Astrocyte (in vitro differentiated cells and primary cell): ENCODE data around the gene ANGPTL3. TPM values are rescaled to one million over a fixed set of nuclear protein-coding genes. Genes with fewer than 3 reads are reported as not detected.

Experiments used
- DNase-seq: peaks from one replicate; pipeline ENCODE4 v3.0.0-alpha.2; 2010; ENCODE audit warnings: low read depth
- FAIRE-seq: peaks from 2 replicates; lab custom pipeline; 2011; peaks lifted over from hg19 to GRCh38; lab: Jason Lieb, UNC
- H2AFZ ChIP-seq: 2 replicates; pipeline ENCODE4 v1.6.0; 2012; ENCODE audit warnings: low read depth, low read length, inconsistent platforms
- H3K27ac ChIP-seq: 2 replicates; pipeline ENCODE4 v1.5.1; 2011; ENCODE audit warnings: low read depth, low read length, inconsistent platforms
- H3K27me3 ChIP-seq: 2 replicates; pipeline ENCODE4 v1.6.0; 2011; ENCODE audit warnings: low read length, inconsistent platforms; ENCODE audit not compliant: insufficient read depth
- H3K36me3 ChIP-seq: 2 replicates; pipeline ENCODE4 v1.5.1; 2011; ENCODE audit warnings: low read length, inconsistent platforms; ENCODE audit not compliant: insufficient read depth
- H3K4me1 ChIP-seq: 2 replicates; pipeline ENCODE4 v1.5.1; 2011; ENCODE audit warnings: low read length, inconsistent platforms; ENCODE audit not compliant: insufficient read depth
- H3K4me2 ChIP-seq: 2 replicates; pipeline ENCODE4 v1.6.0; 2012; ENCODE audit warnings: low read length, inconsistent platforms
- H3K4me3 ChIP-seq: 2 replicates; pipeline ENCODE4 v1.5.1; 2011; ENCODE audit warnings: low read depth, mild to moderate bottlenecking, low read length, inconsistent platforms; ENCODE audit not compliant: insufficient read depth
- H3K79me2 ChIP-seq: 2 replicates; pipeline ENCODE4 v1.6.0; 2012; ENCODE audit warnings: mild to moderate bottlenecking, low read length, inconsistent platforms; ENCODE audit not compliant: insufficient read depth
- H3K9ac ChIP-seq: 2 replicates; pipeline ENCODE4 v1.6.0; 2012; ENCODE audit warnings: mild to moderate bottlenecking, low read length, inconsistent platforms
- H3K9me3 ChIP-seq: 2 replicates; pipeline ENCODE4 v1.5.1; 2012; ENCODE audit warnings: low read depth, mild to moderate bottlenecking, low read length, inconsistent platforms; ENCODE audit not compliant: insufficient read depth
- H4K20me1 ChIP-seq: 2 replicates; pipeline ENCODE4 v1.6.0; 2012; ENCODE audit warnings: low read length, inconsistent platforms; ENCODE audit not compliant: insufficient read depth
- H3K27ac Mint-ChIP-seq: one replicate; pipeline ENCODE4 v1.8.0; 2021; ENCODE audit warnings: mild to moderate bottlenecking, mixed read lengths; ENCODE audit not compliant: unreplicated experiment
- H3K27me3 Mint-ChIP-seq: one replicate; pipeline ENCODE4 v1.8.0; 2021; ENCODE audit warnings: low read depth, mixed read lengths; ENCODE audit not compliant: unreplicated experiment
- H3K36me3 Mint-ChIP-seq: one replicate; pipeline ENCODE4 v1.8.0; 2021; ENCODE audit warnings: low read depth, mixed read lengths; ENCODE audit not compliant: unreplicated experiment
- H3K4me1 Mint-ChIP-seq: one replicate; pipeline ENCODE4 v1.8.0; 2021; ENCODE audit warnings: low read depth, mixed read lengths; ENCODE audit not compliant: unreplicated experiment
- H3K4me3 Mint-ChIP-seq: one replicate; pipeline ENCODE4 v1.8.0; 2021; ENCODE audit warnings: mild to moderate bottlenecking, moderate library complexity, mixed read lengths; ENCODE audit not compliant: unreplicated experiment
- H3K9me3 Mint-ChIP-seq: one replicate; pipeline ENCODE4 v1.8.0; 2021; ENCODE audit warnings: mild to moderate bottlenecking, mixed read lengths; ENCODE audit not compliant: unreplicated experiment
- EZH2 ChIP-seq: IDR thresholded peaks from 2 replicates; pipeline ENCODE4 v1.6.1; 2012; ENCODE audit warnings: mild to moderate bottlenecking, low read length, inconsistent platforms; ENCODE audit not compliant: insufficient read depth
- total RNA-seq: library from RNA; stranded (reverse); gene quantifications from 2 replicates; pipeline ENCODE4 v1.2.1, GENCODE V29; 2021
- TF ChIP-seq, protein P1 (sequence below): IDR thresholded peaks from 2 replicates; pipeline ENCODE4 v1.5.1; 2011; ENCODE audit warnings: low read depth, mild to moderate bottlenecking, inconsistent platforms, low read length, moderate library complexity; ENCODE audit not compliant: insufficient read depth

Gene ANGPTL3
- total RNA-seq, 1 donor from 2014 or later, result not detected

- FAIRE-seq, result no peak
- H3K4me3 ChIP-seq, result no peak overlapping the region
- no peak for DNase-seq
- H3K9me3 Mint-ChIP-seq, result peaks cover 4% of the 10 kb centered on the region
- H3K9ac ChIP-seq, result no peak overlapping the region
- no peak overlapping the region for H3K4me3 Mint-ChIP-seq
- H3K27me3 Mint-ChIP-seq, result no peaks in the 10 kb centered on the region
- no peak overlapping the region for H2AFZ ChIP-seq
- H3K27ac Mint-ChIP-seq, result no peak overlapping the region
- H3K27me3 ChIP-seq, result no peaks in the 10 kb centered on the region
- no peak overlapping the region for H3K4me2 ChIP-seq
- no peak for TF ChIP-seq EZH2
- TF ChIP-seq, protein P1, sequence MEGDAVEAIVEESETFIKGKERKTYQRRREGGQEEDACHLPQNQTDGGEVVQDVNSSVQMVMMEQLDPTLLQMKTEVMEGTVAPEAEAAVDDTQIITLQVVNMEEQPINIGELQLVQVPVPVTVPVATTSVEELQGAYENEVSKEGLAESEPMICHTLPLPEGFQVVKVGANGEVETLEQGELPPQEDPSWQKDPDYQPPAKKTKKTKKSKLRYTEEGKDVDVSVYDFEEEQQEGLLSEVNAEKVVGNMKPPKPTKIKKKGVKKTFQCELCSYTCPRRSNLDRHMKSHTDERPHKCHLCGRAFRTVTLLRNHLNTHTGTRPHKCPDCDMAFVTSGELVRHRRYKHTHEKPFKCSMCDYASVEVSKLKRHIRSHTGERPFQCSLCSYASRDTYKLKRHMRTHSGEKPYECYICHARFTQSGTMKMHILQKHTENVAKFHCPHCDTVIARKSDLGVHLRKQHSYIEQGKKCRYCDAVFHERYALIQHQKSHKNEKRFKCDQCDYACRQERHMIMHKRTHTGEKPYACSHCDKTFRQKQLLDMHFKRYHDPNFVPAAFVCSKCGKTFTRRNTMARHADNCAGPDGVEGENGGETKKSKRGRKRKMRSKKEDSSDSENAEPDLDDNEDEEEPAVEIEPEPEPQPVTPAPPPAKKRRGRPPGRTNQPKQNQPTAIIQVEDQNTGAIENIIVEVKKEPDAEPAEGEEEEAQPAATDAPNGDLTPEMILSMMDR, result no peak
- peaks cover 37% of the 10 kb centered on the region for H3K36me3 Mint-ChIP-seq
- no peak overlapping the region for H3K27ac ChIP-seq
- peaks cover 7% of the 10 kb centered on the region for H3K79me2 ChIP-seq
- no peaks in the 10 kb centered on the region for H3K36me3 ChIP-seq
- H3K4me1 ChIP-seq, result no peaks in the 10 kb centered on the region
- no peaks in the 10 kb centered on the region for H4K20me1 ChIP-seq
- H3K9me3 ChIP-seq, result peaks cover 4% of the 10 kb centered on the region
- no peaks in the 10 kb centered on the region for H3K4me1 Mint-ChIP-seq
Measured at GRCh38 chr1:62572476-62572875, 24.8 kb upstream of the ANGPTL3 start.

GRCh38 chr1:62573675-62574074 is 23.6 kb upstream of the ANGPTL3 start:
- no peak overlapping the region for H3K4me2 ChIP-seq
- DNase-seq (no peak), FAIRE-seq (no peak)
- H3K27ac ChIP-seq, result no peak overlapping the region
- H3K4me1 Mint-ChIP-seq, result no peaks in the 10 kb centered on the region
- H3K36me3 ChIP-seq, result no peaks in the 10 kb centered on the region
- peaks cover 33% of the 10 kb centered on the region for H3K36me3 Mint-ChIP-seq
- H3K4me1 ChIP-seq, result no peaks in the 10 kb centered on the region
- H3K9ac ChIP-seq, result no peak overlapping the region
- no peaks in the 10 kb centered on the region for H3K27me3 ChIP-seq
- H3K27me3 Mint-ChIP-seq, result no peaks in the 10 kb centered on the region
- no peak overlapping the region for H3K4me3 Mint-ChIP-seq
- peaks cover 4% of the 10 kb centered on the region for H3K9me3 ChIP-seq
- H3K4me3 ChIP-seq, result no peak overlapping the region
- H4K20me1 ChIP-seq, result no peaks in the 10 kb centered on the region
- H3K79me2 ChIP-seq, result peaks cover 7% of the 10 kb centered on the region
- TF ChIP-seq EZH2, result no peak
- TF ChIP-seq, protein P1, result no peak
- H3K27ac Mint-ChIP-seq, result no peak overlapping the region
- H3K9me3 Mint-ChIP-seq, result no peaks in the 10 kb centered on the region
- H2AFZ ChIP-seq, result no peak overlapping the region

- no peak overlapping the region for H3K4me3 ChIP-seq
- no peaks in the 10 kb centered on the region for H3K79me2 ChIP-seq
- no peak overlapping the region for H2AFZ ChIP-seq
- DNase-seq (no peak), FAIRE-seq (no peak)
- Mint-ChIP-seq H3K4me3 (no peak overlapping the region), H3K27me3 (no peaks in the 10 kb centered on the region), H3K27ac (no peak overlapping the region), H3K4me1 (peaks cover 33% of the 10 kb centered on the region), H3K36me3 (peaks cover 6% of the 10 kb centered on the region), H3K9me3 (no peaks in the 10 kb centered on the region)
- no peak for TF ChIP-seq EZH2
- TF ChIP-seq, protein P1, result no peak
- no peak overlapping the region for H3K4me2 ChIP-seq
- H3K4me1 ChIP-seq, result peaks cover 11% of the 10 kb centered on the region
- no peak overlapping the region for H3K27ac ChIP-seq
- H3K9ac ChIP-seq, result no peak overlapping the region
- no peaks in the 10 kb centered on the region for H3K9me3 ChIP-seq
- no peaks in the 10 kb centered on the region for H3K36me3 ChIP-seq
- H3K27me3 ChIP-seq, result no peaks in the 10 kb centered on the region
- no peaks in the 10 kb centered on the region for H4K20me1 ChIP-seq
Measured at GRCh38 chr1:62585469-62586155, 11.7 kb upstream of the ANGPTL3 start.
